Measurements from ENCODE around the gene MYO10. TPM values are rescaled to one million over a fixed set of nuclear protein-coding genes. Genes with fewer than 3 reads are reported as not detected.

The MYO10 gene
- total and polyA plus RNA-seq, 2 experiments from 2014 or later: 119 to 276 TPM

GRCh38 chr5:16791036-16791705 is 144.9 kb downstream of the MYO10 start:
- no peaks in the 10 kb centered on the region for H3K27me3 ChIP-seq (ENCODE audit: insufficient read depth)
- no peaks in the 10 kb centered on the region for H3K36me3 Mint-ChIP-seq (ENCODE audit: low read depth)
- H3K4me3 Mint-ChIP-seq: no peak overlapping the region
- H3K27ac ChIP-seq (ENCODE audit: low read depth): no peak overlapping the region
- TF ChIP-seq CTCF (conservative IDR thresholded peaks at IDR 0.05; ENCODE audit: low read depth in 2 of 2) (peak; percentile 66 to 83), NANOG (IDR thresholded peaks at IDR 0.05; ENCODE audit: borderline replicate concordance) (no peak)
- H3K9me2 ChIP-seq (ENCODE audit: insufficient read depth): no peaks in the 10 kb centered on the region
- no peaks in the 10 kb centered on the region for H3K36me3 ChIP-seq (ENCODE audit: insufficient read depth)
- no peaks in the 10 kb centered on the region for H3K4me1 ChIP-seq (ENCODE audit: insufficient read depth)
- H3K4me2 ChIP-seq: no peak overlapping the region
- ATAC-seq (no peak), DNase-seq (ENCODE audit: low spot score) (peak; percentile 70)
- no peak overlapping the region for H3K4me3 ChIP-seq
- peaks cover 27% of the 10 kb centered on the region for H3K79me2 ChIP-seq (replicated peaks; ENCODE audit: insufficient read depth)
- H3K27ac Mint-ChIP-seq: no peak overlapping the region
- peaks cover 3% of the 10 kb centered on the region; the same call in 2 of the 3 replicates for H3K4me1 Mint-ChIP-seq
- no peaks in the 10 kb centered on the region for H3F3A ChIP-seq (replicated peaks; ENCODE audit: low read depth)
- H3K27me3 Mint-ChIP-seq (ENCODE audit: insufficient read depth, low read depth, poor library complexity): peaks cover 7% of the 10 kb centered on the region
- no peaks in the 10 kb centered on the region for H3K9me3 Mint-ChIP-seq
- no peaks in the 10 kb centered on the region; the same call in 1 of the 2 replicates for H4K20me1 ChIP-seq (replicated peaks; ENCODE audit: insufficient read depth)
- no peak overlapping the region for H2AFZ ChIP-seq

- H3K4me3 Mint-ChIP-seq: no peak overlapping the region
- H3K4me1 Mint-ChIP-seq: peaks cover 13% of the 10 kb centered on the region
- Histone ChIP-seq H3K27me3 (ENCODE audit: insufficient read depth) (no peaks in the 10 kb centered on the region), H3K4me3 (no peak overlapping the region), H4K20me1 (replicated peaks; ENCODE audit: insufficient read depth) (no peaks in the 10 kb centered on the region; the same call in 1 of the 2 replicates), H3F3A (replicated peaks; ENCODE audit: low read depth) (0 out of 2 replicates have a peak, but pooled peaks cover under 1% of the 10 kb centered on the region), H3K27ac (ENCODE audit: low read depth) (no peak overlapping the region), H3K4me2 (no peak overlapping the region), H3K79me2 (replicated peaks; ENCODE audit: insufficient read depth) (peaks cover 32% of the 10 kb centered on the region), H3K36me3 (ENCODE audit: insufficient read depth) (no peaks in the 10 kb centered on the region), H3K9me2 (ENCODE audit: insufficient read depth) (no peaks in the 10 kb centered on the region), H2AFZ (no peak overlapping the region), H3K4me1 (ENCODE audit: insufficient read depth) (no peaks in the 10 kb centered on the region)
- DNase-seq (ENCODE audit: low spot score) (no peak), ATAC-seq (no peak)
- H3K9me3 Mint-ChIP-seq: no peaks in the 10 kb centered on the region
- no peak overlapping the region for H3K27ac Mint-ChIP-seq
- peaks cover 4% of the 10 kb centered on the region for H3K27me3 Mint-ChIP-seq (ENCODE audit: insufficient read depth, low read depth, poor library complexity)
- no peaks in the 10 kb centered on the region; the same call in 2 of the 3 replicates for H3K36me3 Mint-ChIP-seq (ENCODE audit: low read depth)
- no peak for TF ChIP-seq POLR2AphosphoS5 (IDR thresholded peaks at IDR 0.05; ENCODE audit: low read depth)
- TF ChIP-seq REST (IDR thresholded peaks at IDR 0.05; ENCODE audit: unreplicated experiment): no peak
- no peak for TF ChIP-seq ZNF462 (CRISPR knock-in tag; IDR thresholded peaks at IDR 0.05)
- TF ChIP-seq CREB1 (CRISPR knock-in tag; IDR thresholded peaks at IDR 0.05; ENCODE audit: low read depth): no peak
- no peak for TF ChIP-seq STAT1 (IDR thresholded peaks at IDR 0.05; ENCODE audit: unreplicated experiment)
Observed at GRCh38 chr5:16788957-16789356, 147.1 kb downstream of the MYO10 start.

All from GM23338 (cell line).